ENCODE results near the gene MARVELD2. TPM values are rescaled to one million over a fixed set of nuclear protein-coding genes. Genes with fewer than 3 reads are reported as not detected.
A peak's percentile ranks its signal among the peaks of the same experiment; 100 is the strongest.
"Not testable (repeated sequence)": the region's sequence is repeated elsewhere in the genome, so short reads cannot be mapped to it uniquely, and the experiment has no call there.

The MARVELD2 gene, protein sequence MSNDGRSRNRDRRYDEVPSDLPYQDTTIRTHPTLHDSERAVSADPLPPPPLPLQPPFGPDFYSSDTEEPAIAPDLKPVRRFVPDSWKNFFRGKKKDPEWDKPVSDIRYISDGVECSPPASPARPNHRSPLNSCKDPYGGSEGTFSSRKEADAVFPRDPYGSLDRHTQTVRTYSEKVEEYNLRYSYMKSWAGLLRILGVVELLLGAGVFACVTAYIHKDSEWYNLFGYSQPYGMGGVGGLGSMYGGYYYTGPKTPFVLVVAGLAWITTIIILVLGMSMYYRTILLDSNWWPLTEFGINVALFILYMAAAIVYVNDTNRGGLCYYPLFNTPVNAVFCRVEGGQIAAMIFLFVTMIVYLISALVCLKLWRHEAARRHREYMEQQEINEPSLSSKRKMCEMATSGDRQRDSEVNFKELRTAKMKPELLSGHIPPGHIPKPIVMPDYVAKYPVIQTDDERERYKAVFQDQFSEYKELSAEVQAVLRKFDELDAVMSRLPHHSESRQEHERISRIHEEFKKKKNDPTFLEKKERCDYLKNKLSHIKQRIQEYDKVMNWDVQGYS
- polyA plus RNA-seq (2011; rRNA removed) (0.96 and 1.0 TPM in 2 replicates), polyA minus RNA-seq (2011; rRNA and poly(A)+ RNA removed) (1.7 and 2.2 TPM in 2 replicates)

DNA sequence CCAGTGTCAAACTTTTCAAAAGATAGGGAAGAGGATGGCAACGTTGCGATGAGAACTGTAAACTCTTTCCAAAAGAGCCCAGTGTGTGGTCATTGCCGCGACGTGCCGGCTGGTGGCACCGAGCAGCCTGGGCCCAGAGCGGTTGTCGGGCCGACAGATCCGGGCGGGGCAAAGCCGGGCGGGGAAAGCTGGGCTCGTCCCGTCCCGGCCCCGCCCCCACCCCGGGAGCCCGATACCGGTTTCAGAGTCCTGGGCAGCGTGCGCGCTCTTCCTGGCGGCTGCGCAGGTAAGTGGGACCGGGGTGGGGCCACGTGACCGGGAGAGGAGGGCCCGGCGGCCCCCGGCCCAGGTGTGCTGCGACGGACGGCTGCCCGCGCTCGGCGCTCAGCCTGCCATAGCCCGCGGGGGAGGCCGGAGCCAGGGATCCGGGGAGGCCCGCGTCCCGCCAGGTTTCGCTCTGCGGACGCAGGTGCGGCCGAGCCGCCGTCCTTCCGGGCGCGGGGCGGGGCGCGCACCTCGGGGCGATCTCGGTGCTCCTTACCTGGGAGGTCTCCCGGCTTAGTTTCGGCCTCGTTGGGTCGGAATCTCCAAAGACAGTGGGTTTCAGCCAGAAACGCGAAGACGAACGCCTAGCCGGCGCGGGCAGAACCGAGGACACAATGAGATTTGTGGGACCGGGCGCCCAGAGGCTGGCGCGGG, at the start of gene MARVELD2:
MARVELD2 (plus strand) TSS at position 232 of the 699 bp plus-strand sequence. CDS start 4,270 bp downstream, outside the sequence.
- DNase-seq (ENCODE audit: low read depth, low spot score) = no peak
- Histone ChIP-seq H3K27me3 (ENCODE audit: control insufficient read depth, insufficient read depth, low read length) (no peaks in the 10 kb centered on the region), H3K4me3 (ENCODE audit: low read depth, low read length) (peak within 1 kb of the TSS; percentile 55), H3K9me3 (ENCODE audit: control insufficient read depth, insufficient read depth, low read length) (no peaks in the 10 kb centered on the region), H3K27ac (ENCODE audit: low read depth, low read length) (no peak within 1 kb of the TSS)
- POLR2A ChIA-PET = no interaction called here
- CTCF ChIA-PET = no interaction called here
- TF ChIP-seq, protein P1, sequence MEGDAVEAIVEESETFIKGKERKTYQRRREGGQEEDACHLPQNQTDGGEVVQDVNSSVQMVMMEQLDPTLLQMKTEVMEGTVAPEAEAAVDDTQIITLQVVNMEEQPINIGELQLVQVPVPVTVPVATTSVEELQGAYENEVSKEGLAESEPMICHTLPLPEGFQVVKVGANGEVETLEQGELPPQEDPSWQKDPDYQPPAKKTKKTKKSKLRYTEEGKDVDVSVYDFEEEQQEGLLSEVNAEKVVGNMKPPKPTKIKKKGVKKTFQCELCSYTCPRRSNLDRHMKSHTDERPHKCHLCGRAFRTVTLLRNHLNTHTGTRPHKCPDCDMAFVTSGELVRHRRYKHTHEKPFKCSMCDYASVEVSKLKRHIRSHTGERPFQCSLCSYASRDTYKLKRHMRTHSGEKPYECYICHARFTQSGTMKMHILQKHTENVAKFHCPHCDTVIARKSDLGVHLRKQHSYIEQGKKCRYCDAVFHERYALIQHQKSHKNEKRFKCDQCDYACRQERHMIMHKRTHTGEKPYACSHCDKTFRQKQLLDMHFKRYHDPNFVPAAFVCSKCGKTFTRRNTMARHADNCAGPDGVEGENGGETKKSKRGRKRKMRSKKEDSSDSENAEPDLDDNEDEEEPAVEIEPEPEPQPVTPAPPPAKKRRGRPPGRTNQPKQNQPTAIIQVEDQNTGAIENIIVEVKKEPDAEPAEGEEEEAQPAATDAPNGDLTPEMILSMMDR (IDR thresholded peaks at IDR 0.05; ENCODE audit: low read depth, low read length) = peak; percentile 33; the same call in 1 of the 2 replicates

DNA sequence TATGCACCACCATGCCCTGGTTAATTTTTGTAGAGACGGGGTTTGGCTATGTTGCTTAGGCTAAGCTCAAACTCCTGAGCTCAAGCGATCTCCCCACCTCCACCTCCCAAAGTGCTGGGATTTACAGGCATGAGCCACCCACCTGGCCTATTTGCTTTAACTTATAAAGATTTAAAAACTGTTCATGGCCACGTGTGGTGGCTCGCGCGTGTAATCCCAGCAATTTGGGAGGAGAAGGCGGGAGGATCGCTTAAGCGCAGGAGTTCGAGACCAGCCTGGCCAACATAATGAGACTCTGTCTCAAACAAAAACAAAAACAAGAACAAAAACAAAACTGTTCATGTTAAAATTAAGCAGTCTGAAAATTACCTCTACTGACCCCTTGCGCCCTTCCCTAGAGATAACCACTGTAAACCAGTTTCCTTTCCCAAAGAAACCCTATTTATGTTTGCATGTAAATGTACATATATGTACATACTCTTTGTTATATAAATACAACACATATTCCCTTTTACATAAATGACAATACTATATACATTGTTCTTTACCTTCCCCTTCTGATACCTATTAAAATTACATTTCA, 47.1 kb upstream of the MARVELD2 start:
- H3K4me3 ChIP-seq (ENCODE audit: low read depth, low read length) = peak overlapping the region; percentile 95
- DNase-seq (ENCODE audit: low read depth, low spot score) = no peak
- ChIA-PET POLR2A (interaction anchor here (0.6 kb wide), 1 partner anchor 1646 kb away, joined by 6 read pairs; no protein-coding TSS in a partner anchor), CTCF (interaction anchor here (1.4 to 2.7 kb wide), 2 partner anchors 274 to 324 kb away, joined by 6 to 7 read pairs; partner anchors contain the start of gene SLC30A5)
- no peak overlapping the region for H3K27ac ChIP-seq (ENCODE audit: low read depth, low read length)
- TF ChIP-seq, protein P1 (IDR thresholded peaks at IDR 0.05; ENCODE audit: low read depth, low read length) = no peak
- no peaks in the 10 kb centered on the region for H3K27me3 ChIP-seq (ENCODE audit: control insufficient read depth, insufficient read depth, low read length)
- H3K9me3 ChIP-seq (ENCODE audit: control insufficient read depth, insufficient read depth, low read length) = no peaks in the 10 kb centered on the region

DNA sequence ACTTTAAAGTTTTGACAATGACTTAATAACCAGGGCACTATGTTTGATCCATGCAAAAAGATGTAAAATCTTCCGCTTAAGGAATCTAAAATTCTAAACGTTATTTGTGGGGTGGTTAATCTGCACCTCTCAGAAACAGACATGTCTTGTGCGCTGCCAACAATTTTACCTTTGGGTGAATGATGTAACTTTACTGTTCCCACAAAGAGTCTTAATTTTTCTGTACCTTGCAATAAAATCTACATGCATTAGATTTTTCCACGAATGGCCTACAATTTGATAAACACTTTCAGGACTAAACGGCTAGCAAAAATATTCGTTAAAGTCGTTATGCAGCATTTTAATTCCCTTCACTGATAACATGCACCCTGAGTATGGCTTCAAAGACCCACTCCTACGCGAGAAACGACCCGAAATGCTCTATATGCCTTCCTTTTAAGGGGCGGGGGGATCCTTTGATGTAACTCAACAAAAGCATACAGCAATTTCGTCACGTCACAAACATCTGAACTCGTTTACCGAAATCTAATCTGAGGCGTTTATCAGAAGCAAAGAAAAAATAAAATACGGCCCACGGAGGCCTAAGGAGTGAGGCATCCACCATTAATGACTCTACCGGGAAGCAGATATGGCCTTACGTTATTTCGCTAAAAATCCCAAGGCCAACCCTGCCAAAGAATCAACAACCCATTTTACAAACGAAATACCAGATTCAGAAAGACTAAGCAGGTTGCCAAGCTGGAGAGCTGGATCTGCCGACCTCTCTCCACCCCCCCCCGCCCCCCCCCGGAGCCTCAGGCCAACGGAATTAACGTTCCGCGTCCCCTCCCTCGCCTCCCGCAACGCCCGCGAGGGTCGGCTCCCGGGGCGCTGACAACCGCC, 46.2 kb upstream of the MARVELD2 start:
- Histone ChIP-seq H3K4me3 (ENCODE audit: low read depth, low read length) (peak overlapping the region; percentile 95), H3K27ac (ENCODE audit: low read depth, low read length) (peak overlapping the region; percentile 89), H3K27me3 (ENCODE audit: control insufficient read depth, insufficient read depth, low read length) (no peaks in the 10 kb centered on the region), H3K9me3 (ENCODE audit: control insufficient read depth, insufficient read depth, low read length) (no peaks in the 10 kb centered on the region)
- TF ChIP-seq, protein P1 (IDR thresholded peaks at IDR 0.05; ENCODE audit: low read depth, low read length) = no peak
- peak; percentile 0 for DNase-seq (ENCODE audit: low read depth, low spot score)
- POLR2A ChIA-PET = interaction anchor here (0.7 to 1.7 kb wide), 2 partner anchors 12 to 275 kb away, joined by 3 to 7 read pairs; partner anchors contain the start of gene SLC30A5
- CTCF ChIA-PET = interaction anchor here (2.7 kb wide), 1 partner anchor 275 kb away, joined by 7 read pairs; the partner anchor contains the start of gene SLC30A5

DNA sequence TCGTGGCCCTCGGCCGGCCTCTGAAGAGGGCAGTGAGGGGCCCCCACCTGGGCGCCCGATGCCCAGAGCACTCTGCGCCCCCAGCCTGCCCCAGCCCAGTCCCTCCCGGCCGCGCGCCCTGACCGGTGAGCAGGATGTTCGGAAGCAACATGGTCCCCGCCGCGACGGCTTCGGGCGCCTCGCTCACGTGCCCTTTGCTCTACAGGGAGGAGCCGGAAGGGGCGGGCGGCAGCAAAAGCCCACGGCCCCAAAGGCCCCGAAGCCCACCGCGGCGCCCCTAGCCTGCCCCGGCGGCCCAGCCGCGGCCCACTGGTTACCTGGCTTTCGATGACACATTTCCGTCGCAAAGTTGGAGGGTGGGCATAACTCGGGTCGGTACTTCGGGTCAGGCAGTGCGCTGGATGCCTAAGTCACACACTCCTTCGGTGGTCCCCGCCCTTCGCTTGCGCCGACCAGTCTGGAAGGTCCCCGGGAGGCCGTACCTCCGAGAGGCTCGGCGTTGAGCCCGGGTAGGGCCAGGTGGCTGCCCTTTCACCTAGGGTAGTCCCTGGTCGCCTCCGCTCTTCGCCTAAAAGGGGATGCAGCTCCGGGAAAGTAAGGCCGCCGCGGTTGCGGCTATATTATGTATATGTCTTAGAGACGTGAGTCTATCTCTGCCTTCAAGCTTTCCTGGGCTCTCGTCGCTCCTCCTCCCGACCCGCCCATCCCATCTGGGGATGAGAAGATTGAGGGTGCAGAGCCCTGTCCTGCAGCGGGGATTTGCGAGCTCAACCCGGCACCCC, 45.4 kb upstream of the MARVELD2 start, which contains the start of the genes AK6, RAD17 and TAF9:
AK6 (minus strand) TSS at position 181 of the 782 bp plus-strand sequence; CDS start at position 151, 30 bp downstream.
RAD17 (plus strand) TSS at position 479 of the 782 bp plus-strand sequence. CDS start 2,391 bp downstream, outside the sequence.
TAF9 (minus strand) TSS at position 181 of the 782 bp plus-strand sequence. CDS start 3,783 bp downstream, outside the sequence.
- peak; percentile 71 for DNase-seq (ENCODE audit: low read depth, low spot score)
- Histone ChIP-seq H3K9me3 (ENCODE audit: control insufficient read depth, insufficient read depth, low read length) (no peaks in the 10 kb centered on the region), H3K27me3 (ENCODE audit: control insufficient read depth, insufficient read depth, low read length) (no peaks in the 10 kb centered on the region), H3K27ac (ENCODE audit: low read depth, low read length) (peak within 1 kb of the TSS; percentile 89), H3K4me3 (ENCODE audit: low read depth, low read length) (peak within 1 kb of the TSS; percentile 95)
- ChIA-PET POLR2A (interaction anchor here (0.5 to 1.7 kb wide), 5 partner anchors 13 to 276 kb away, joined by 3 to 7 read pairs (median 4); partner anchors contain the start of genes CCDC125 and SLC30A5), CTCF (interaction anchor here (1.0 to 1.5 kb wide), 3 partner anchors 276 to 327 kb away, joined by 3 to 9 read pairs (median 6); partner anchors contain the start of gene SLC30A5)
- TF ChIP-seq, protein P1 (IDR thresholded peaks at IDR 0.05; ENCODE audit: low read depth, low read length) = no peak

DNA sequence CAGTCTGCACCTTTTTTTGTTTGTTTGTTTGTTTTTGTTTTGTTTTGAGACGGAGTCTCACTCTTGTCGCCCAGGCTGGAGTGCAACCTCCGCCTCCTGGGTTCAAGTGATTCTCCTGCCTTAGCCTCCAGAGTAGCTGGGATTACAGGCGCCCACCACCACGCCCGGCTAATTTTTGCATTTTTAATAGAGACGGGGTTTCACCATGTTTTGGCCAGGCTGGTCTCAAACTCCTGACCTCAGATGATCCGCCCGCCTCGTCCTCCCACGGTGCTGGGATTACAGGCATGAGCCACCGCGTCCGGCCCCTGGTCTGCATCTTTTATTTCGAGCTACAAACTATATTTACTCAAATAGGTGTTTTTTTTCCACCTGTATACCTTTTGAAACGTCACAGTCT, 44.6 kb upstream of the MARVELD2 start:
- H3K4me3 ChIP-seq (ENCODE audit: low read depth, low read length) = peak overlapping the region; percentile 95
- ChIA-PET POLR2A (interaction anchor here (0.5 to 1.7 kb wide), 4 partner anchors 38 to 277 kb away, joined by 3 to 7 read pairs (median 4); partner anchors contain the start of genes CCDC125 and SLC30A5), CTCF (interaction anchor here (1.0 to 1.5 kb wide), 3 partner anchors 277 to 327 kb away, joined by 3 to 9 read pairs (median 6); partner anchors contain the start of gene SLC30A5)
- H3K27ac ChIP-seq (ENCODE audit: low read depth, low read length); H3K9me3 ChIP-seq (ENCODE audit: control insufficient read depth, insufficient read depth, low read length); H3K27me3 ChIP-seq (ENCODE audit: control insufficient read depth, insufficient read depth, low read length); DNase-seq (ENCODE audit: low read depth, low spot score): not testable (repeated sequence)

Data from AG04450 (cell line).